GM12878 (cell line): ENCODE measurements around the gene MBOAT1.

Source experiments
- BRCA1 ChIP-seq: IDR thresholded peaks from 2 replicates; pipeline ENCODE4 v1.6.1; 2011; ENCODE audit warnings: low read depth, low read length, improper control_type of control experiment
- CHD1 ChIP-seq: IDR thresholded peaks from 2 replicates; pipeline ENCODE4 v1.6.1; 2012; ENCODE audit warnings: low read depth, low read length, improper control_type of control experiment
- CREM ChIP-seq: IDR thresholded peaks from 2 replicates; pipeline ENCODE4 v1.6.1; 2014; ENCODE audit warnings: antibody characterized with exemption, low read depth
- CTCF ChIP-seq, 3 experiments: IDR thresholded peaks in 2 of 3; conservative IDR thresholded peaks in 1 of 3; 2 replicates each; pipeline ENCODE4 v1.5.1; 2011; ENCODE audit warnings: low read depth in 3 of 3, low read length in 3 of 3, mild to moderate bottlenecking in 3 of 3, control low read depth in 2 of 3, moderate library complexity in 2 of 3, inconsistent platforms in 1 of 3, mixed read lengths in 1 of 3; ENCODE audit not compliant: control insufficient read depth in 2 of 3, insufficient read depth in 1 of 3; ENCODE audit errors: extremely low read depth in 1 of 3
- MTA3 ChIP-seq: IDR thresholded peaks from 2 replicates; pipeline ENCODE4 v1.6.1; 2012; ENCODE audit warnings: low read length, inconsistent platforms, borderline replicate concordance
- TCF12 ChIP-seq: IDR thresholded peaks from 2 replicates; pipeline ENCODE4 v1.6.1; 2011; ENCODE audit warnings: low read depth, mild to moderate bottlenecking, low read length

DNA sequence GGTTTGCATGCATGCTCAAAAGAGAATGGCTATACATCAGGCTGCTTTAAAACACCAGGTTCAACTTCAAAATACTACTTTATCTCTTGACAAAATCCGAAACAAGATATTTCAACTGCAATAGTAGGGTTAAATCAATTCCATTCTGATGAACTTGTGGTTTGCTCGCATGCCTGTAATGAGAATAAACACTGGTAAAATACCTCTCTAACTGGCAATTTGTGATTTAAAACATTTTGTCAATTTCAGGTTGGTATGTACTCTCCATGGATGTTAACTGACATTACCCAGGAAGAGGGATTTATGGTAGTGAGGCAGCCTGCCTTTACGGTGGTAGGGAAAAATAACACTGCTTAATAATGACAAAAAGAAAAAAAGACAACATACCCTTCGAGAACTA is 74.4 kb downstream of the MBOAT1 start:
- no peak for TF ChIP-seq CTCF (IDR thresholded peaks at IDR 0.05 in 2 of 3, conservative IDR thresholded peaks at IDR 0.05 in 1 of 3; ENCODE audit: control insufficient read depth in 2 of 3, extremely low read depth in 1 of 3, insufficient read depth in 1 of 3, low read depth in 3 of 3, low read length in 3 of 3)
- TF ChIP-seq CHD1: no peak
- TF ChIP-seq TCF12: no peak
- TF ChIP-seq MTA3: no peak
- no peak for TF ChIP-seq BRCA1
- TF ChIP-seq CREM: no peak
